ENCODE measurements around the gene NUDCD3. TPM values are rescaled to one million over a fixed set of nuclear protein-coding genes. Genes with fewer than 3 reads are reported as not detected.

Gene NUDCD3
- total RNA-seq, 3 donors from 2014 or later, result 52.1 to 64.0 (median 60.0) TPM

- DNase-seq (ENCODE audit: low spot score in 2 of 2), result no peak
- Histone ChIP-seq H3K36me3 (no peaks in the 10 kb centered on the region), H3K27me3 (no peaks in the 10 kb centered on the region), H3K4me1 (no peaks in the 10 kb centered on the region), H3K27ac (no peak overlapping the region), H3K4me3 (no peak overlapping the region), H3K9me3 (no peaks in the 10 kb centered on the region)
- TF ChIP-seq CTCF (IDR thresholded peaks at IDR 0.05) (no peak), POLR2AphosphoS5 (IDR thresholded peaks at IDR 0.05) (no peak), POLR2A (IDR thresholded peaks at IDR 0.05) (no peak)
- intact Hi-C loops (cut with DNase I; ENCODE audit: low total_unique reads), result no loop called here
These were observed 26.7 kb upstream of the NUDCD3 start for GRCh38 chr7:44517175-44517574.

- Histone ChIP-seq H3K9me3 (no peaks in the 10 kb centered on the region), H3K27me3 (no peaks in the 10 kb centered on the region), H3K4me3 (no peak overlapping the region), H3K36me3 (no peaks in the 10 kb centered on the region), H3K4me1 (no peaks in the 10 kb centered on the region), H3K27ac (no peak overlapping the region)
- intact Hi-C loops (cut with DNase I; ENCODE audit: low total_unique reads), result no loop called here
- no peak for DNase-seq (ENCODE audit: low spot score in 2 of 2)
- TF ChIP-seq POLR2AphosphoS5 (IDR thresholded peaks at IDR 0.05) (no peak), CTCF (IDR thresholded peaks at IDR 0.05) (no peak), POLR2A (IDR thresholded peaks at IDR 0.05) (no peak)
These were observed 25.3 kb upstream of the NUDCD3 start for GRCh38 chr7:44515590-44516268.

- Histone ChIP-seq H3K36me3 (no peaks in the 10 kb centered on the region), H3K4me3 (no peak overlapping the region), H3K9me3 (no peaks in the 10 kb centered on the region), H3K4me1 (no peaks in the 10 kb centered on the region), H3K27ac (no peak overlapping the region), H3K27me3 (no peaks in the 10 kb centered on the region)
- intact Hi-C loops (cut with DNase I; ENCODE audit: low total_unique reads), result loop anchor here (5.0 kb wide), 1 partner anchor 590 kb away; no protein-coding TSS in a partner anchor
- DNase-seq (ENCODE audit: low spot score in 2 of 2), result no peak
- TF ChIP-seq CTCF (IDR thresholded peaks at IDR 0.05) (no peak), POLR2AphosphoS5 (IDR thresholded peaks at IDR 0.05) (no peak), POLR2A (IDR thresholded peaks at IDR 0.05) (no peak)
These were observed 22.3 kb upstream of the NUDCD3 start for GRCh38 chr7:44512736-44513135.

- H3K36me3 ChIP-seq, result no peaks in the 10 kb centered on the region
- no peaks in the 10 kb centered on the region for H3K4me1 ChIP-seq
- intact Hi-C loops (cut with DNase I; ENCODE audit: low total_unique reads), result loop anchor here (5.0 kb wide), 1 partner anchor 590 kb away; no protein-coding TSS in a partner anchor
- no peak overlapping the region for H3K4me3 ChIP-seq
- H3K9me3 ChIP-seq, result no peaks in the 10 kb centered on the region
- no peak overlapping the region for H3K27ac ChIP-seq
- TF ChIP-seq CTCF (IDR thresholded peaks at IDR 0.05), result no peak
- no peak for TF ChIP-seq POLR2A (IDR thresholded peaks at IDR 0.05)
- no peak for TF ChIP-seq POLR2AphosphoS5 (IDR thresholded peaks at IDR 0.05)
- no peaks in the 10 kb centered on the region for H3K27me3 ChIP-seq
- no peak for DNase-seq (ENCODE audit: low spot score in 2 of 2)
These were observed 21.5 kb upstream of the NUDCD3 start for GRCh38 chr7:44511863-44512468.

GRCh38 chr7:44511236-44511635 lies 20.8 kb upstream of the NUDCD3 start:
- Histone ChIP-seq H3K27me3 (no peaks in the 10 kb centered on the region), H3K4me1 (no peaks in the 10 kb centered on the region), H3K4me3 (no peak overlapping the region), H3K9me3 (no peaks in the 10 kb centered on the region), H3K36me3 (no peaks in the 10 kb centered on the region), H3K27ac (no peak overlapping the region)
- TF ChIP-seq CTCF (IDR thresholded peaks at IDR 0.05), result no peak
- intact Hi-C loops (cut with DNase I; ENCODE audit: low total_unique reads), result loop anchor here (5.0 kb wide), 1 partner anchor 589 kb away; no protein-coding TSS in a partner anchor
- no peak for DNase-seq (ENCODE audit: low spot score in 2 of 2)
